ENCODE measurements around the gene PRLHR.

The PRLHR gene

DNA sequence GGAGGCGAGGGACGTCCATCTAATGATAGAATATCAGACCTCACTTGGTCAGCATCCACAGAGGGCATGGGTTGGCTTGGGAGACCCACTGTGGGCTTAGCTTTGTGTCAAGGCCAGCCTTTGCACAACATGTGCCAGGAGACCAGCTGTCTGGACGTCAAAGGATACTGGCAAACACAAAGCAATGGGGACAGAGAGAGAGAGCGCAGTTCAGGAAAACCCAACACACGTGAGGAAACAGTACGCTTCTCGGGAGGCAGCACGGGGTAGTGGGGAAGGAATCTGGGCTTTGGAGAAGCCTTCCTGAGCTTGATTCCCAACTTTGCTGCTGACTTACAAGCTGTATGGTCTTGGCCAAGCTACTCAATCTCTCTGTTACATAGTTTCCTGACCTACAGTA lies 14.7 kb downstream of the PRLHR start:
- TF ChIP-seq ZNF274 (IDR thresholded peaks at IDR 0.05; ENCODE audit: low read depth, low read length): no peak

DNA sequence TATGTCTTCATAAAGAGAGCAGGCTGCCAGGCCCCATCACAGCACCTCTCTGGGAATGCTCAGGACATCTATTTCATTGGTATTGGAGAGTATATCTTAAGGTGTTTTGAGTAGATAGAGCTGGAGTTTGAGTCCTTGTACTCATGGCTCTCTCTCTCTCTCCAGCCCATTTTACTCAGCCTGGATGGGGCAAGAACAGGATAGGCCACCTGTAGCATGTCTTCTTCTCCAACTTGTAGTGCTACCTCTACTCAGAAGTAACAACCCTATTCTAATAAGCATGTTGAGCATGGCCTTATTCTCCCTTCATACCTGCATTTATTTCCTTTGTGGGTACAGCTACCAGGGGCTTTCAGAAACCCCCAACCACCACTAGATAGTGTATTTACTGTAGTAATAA lies 21.9 kb downstream of the PRLHR start:
- no peak for TF ChIP-seq ZNF274 (IDR thresholded peaks at IDR 0.05; ENCODE audit: low read depth, low read length)

More for the DNA sequence above, 14.7 kb downstream of the PRLHR start:
- H3K4me3 ChIP-seq (ENCODE audit: low read length): no peak overlapping the region

DNA sequence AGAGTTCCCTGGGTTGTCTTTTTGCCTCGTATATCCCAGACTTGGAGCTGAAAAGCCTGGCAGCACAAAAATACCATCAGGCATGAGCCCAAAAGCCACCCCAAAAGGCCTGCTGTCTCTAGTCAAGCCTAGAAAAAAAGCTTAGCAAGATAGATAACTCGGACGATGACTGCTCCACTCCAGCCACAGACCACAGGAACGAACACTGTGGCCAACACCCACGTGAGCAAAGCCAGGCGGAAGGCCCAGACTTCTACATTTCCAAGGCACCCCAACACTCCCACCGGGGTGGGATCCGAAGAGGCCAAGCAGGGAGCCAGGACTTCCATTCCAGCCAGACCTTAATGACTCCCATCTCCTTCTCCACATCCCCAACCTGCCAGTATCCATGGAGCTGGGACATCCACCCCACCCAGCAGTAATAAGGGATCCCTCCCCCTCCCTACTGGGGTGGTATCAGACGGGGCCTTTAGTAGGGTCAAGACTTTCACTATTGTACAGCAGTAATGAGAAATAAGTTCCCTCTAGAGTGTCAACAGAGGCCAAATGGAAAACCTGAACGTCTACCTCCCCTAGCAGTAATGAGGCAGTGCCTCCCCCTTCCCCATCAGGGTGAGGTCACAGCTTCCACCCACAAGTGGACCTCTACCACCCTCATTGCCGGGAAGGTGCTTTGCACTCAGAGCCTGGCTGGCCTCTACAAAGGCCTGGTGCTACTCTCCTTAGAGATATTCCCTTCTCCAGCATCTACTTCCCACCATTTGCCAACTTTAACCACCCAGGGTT lies 23.0 kb downstream of the PRLHR start:
- no peak for TF ChIP-seq ZNF274 (IDR thresholded peaks at IDR 0.05; ENCODE audit: low read depth, low read length)
- H3K4me3 ChIP-seq (ENCODE audit: low read length): no peak overlapping the region

More for the DNA sequence above, 21.9 kb downstream of the PRLHR start:
- H3K4me3 ChIP-seq (ENCODE audit: low read length): no peak overlapping the region

DNA sequence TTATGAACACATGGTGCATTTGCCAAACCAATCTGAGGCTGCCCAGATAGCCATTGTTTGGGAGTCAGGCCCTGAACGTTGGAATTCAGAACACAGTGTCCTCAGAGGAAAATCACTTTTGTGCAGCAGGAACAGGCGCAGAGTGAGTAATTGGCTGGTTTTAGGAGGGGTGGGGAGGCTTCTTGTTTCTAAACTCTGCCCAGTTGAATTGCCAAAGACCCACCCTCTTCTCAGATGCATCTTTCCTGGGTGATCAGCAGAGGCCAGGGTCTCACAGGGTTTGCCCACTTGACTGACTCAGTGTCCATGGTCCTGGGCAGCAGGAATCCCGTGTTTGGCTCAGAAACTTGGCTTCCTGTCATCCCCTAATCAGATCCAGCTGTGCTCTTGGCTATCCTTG lies 24.3 kb downstream of the PRLHR start:
- TF ChIP-seq ZNF274 (IDR thresholded peaks at IDR 0.05; ENCODE audit: low read depth, low read length): no peak
- no peak overlapping the region for H3K4me3 ChIP-seq (ENCODE audit: low read length)

DNA sequence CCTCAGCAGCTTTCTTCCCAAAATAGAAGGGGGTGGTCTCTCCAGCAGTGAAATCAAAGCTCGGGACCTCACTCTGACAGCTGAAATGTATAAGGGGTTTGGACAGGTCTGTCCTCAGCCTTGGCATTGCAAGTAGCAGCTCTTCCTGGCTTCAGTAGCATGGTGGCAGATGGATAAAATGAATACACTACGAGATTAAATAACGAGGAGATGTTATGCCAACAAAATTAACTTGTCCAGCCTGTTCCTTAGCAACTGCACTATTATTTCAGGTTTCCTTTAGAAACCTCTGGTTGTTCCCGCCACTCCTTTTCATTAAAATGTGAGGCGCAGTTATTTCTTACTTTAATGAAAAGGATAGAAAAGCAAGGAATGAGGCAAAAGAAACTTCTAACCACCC lies 24.9 kb downstream of the PRLHR start:
- no peak overlapping the region for H3K4me3 ChIP-seq (ENCODE audit: low read length)
- TF ChIP-seq ZNF274 (IDR thresholded peaks at IDR 0.05; ENCODE audit: low read depth, low read length): no peak

GRCh38 chr10:118569882-118570252 lies 25.6 kb downstream of the PRLHR start:
- TF ChIP-seq ZNF274 (IDR thresholded peaks at IDR 0.05; ENCODE audit: low read depth, low read length): no peak
- no peak overlapping the region for H3K4me3 ChIP-seq (ENCODE audit: low read length)

GRCh38 chr10:118569241-118569881 lies 26.1 kb downstream of the PRLHR start:
- no peak for TF ChIP-seq ZNF274 (IDR thresholded peaks at IDR 0.05; ENCODE audit: low read depth, low read length)
- no peak overlapping the region for H3K4me3 ChIP-seq (ENCODE audit: low read length)

DNA sequence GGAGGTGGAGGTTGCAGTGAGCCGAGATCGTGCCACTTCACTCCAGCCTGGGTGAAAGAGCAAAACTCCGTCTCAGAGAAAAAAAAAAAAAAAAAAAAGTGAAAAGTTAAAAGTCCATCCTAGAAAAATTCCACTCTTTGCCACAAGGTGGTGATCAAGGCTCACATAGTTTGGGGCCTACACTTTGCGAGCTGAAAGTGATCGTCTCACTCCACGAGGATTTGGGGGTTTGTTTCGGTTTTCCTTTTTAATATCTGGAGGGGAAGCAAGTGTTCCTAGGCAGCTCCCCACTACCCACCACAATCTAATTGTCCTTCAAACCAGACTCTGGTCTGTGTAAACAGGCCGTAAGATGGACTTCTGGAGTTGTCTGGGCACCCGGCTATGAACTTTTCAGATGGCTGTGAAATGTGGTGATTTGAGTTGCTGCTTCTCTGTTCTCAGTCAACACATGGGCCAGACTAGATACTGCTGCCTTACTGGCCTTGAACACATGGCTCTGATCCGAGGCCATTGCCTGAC lies 27.1 kb downstream of the PRLHR start:
- H3K4me3 ChIP-seq (ENCODE audit: low read length): no peak overlapping the region
- no peak for TF ChIP-seq ZNF274 (IDR thresholded peaks at IDR 0.05; ENCODE audit: low read depth, low read length)

GRCh38 chr10:118567701-118568248 lies 27.7 kb downstream of the PRLHR start:
- H3K4me3 ChIP-seq (ENCODE audit: low read length): no peak overlapping the region
- no peak for TF ChIP-seq ZNF274 (IDR thresholded peaks at IDR 0.05; ENCODE audit: low read depth, low read length)

GRCh38 chr10:118566911-118567310 lies 28.5 kb downstream of the PRLHR start:
- TF ChIP-seq ZNF274 (IDR thresholded peaks at IDR 0.05; ENCODE audit: low read depth, low read length): no peak
- no peak overlapping the region for H3K4me3 ChIP-seq (ENCODE audit: low read length)

DNA sequence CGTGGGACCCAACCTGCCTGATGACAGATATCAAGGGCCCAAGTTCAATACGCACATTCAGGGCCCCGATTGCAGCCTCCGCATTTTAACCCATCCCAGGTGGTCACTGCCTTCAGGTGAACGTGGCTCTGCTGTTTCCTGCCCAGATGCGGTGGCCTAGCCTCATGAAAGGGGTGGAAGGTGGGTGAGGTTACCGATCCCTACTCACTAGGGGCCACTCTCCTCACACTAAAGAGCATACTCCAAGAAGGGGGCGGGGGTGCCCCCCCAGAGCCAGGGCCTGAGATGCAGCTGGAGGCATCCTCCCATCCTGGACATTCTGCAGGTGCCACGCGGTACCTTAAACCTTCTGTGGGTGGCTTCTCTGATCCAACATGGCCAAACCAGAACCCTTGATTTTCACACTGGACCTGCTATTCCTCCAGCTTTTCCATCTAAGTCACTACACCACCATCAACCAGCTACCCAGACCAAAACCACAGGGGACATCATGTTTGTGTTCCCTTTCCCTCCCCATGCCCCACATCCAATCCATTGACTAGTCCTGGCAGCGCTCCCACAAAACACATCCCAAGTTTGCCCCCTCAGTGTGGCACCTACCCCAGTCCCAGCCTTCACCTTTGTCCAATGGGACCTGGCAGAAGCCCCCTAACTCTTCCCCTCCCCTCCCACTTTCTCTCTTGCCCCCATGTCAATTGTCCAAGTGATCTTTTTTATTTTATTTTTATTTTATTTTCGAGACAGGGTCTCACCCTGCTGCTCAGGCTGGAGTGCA lies 30.0 kb downstream of the PRLHR start:
- H3K4me3 ChIP-seq (ENCODE audit: low read length): no peak overlapping the region
- TF ChIP-seq ZNF274 (IDR thresholded peaks at IDR 0.05; ENCODE audit: low read depth, low read length): no peak

DNA sequence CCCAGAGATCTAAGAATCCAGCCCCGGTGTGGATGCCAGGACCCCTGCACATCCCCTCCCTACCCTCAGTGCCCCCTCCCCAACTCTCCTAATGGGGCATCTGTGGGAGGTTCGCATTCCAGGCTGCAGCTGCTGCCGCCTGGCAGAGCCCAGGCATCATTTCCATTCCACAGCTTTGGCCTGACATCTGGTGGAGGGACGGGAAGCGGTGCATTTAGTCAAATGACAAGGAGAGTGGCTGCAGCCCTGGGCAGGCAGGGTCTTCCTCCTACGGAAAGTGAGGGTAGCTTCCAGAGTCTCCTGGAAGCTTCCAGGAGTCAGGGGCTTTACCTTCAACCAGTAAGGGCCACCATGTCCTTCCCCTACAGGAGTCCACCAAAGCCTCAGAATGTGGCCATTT lies 30.8 kb downstream of the PRLHR start:
- no peak for TF ChIP-seq ZNF274 (IDR thresholded peaks at IDR 0.05; ENCODE audit: low read depth, low read length)

DNA sequence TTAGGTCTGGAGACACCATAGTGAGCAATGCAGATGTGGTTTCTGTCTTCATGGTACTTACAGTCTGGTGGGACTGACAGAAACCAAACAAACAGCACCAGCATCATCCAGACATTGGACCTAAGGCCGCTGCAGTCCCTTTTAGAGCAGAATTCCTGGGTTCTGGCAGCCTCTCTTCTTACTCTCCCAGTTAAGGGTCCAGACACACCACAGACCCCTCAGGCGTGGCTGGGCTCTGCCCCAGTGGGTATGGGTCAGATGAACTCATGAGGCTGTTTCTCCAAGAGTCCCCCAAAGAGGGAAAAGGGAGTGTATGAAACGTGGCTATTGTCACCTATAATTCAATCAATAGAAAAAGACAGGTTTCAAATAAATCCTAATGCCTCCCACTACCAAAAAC lies 31.3 kb downstream of the PRLHR start:
- H3K4me3 ChIP-seq (ENCODE audit: low read length): no peak overlapping the region
- TF ChIP-seq ZNF274 (IDR thresholded peaks at IDR 0.05; ENCODE audit: low read depth, low read length): no peak

More for the DNA sequence above, 30.8 kb downstream of the PRLHR start:
- H3K4me3 ChIP-seq (ENCODE audit: low read length): no peak overlapping the region

- TF ChIP-seq ZNF274 (IDR thresholded peaks at IDR 0.05; ENCODE audit: low read depth, low read length): no peak
- no peak overlapping the region for H3K4me3 ChIP-seq (ENCODE audit: low read length)
Measured at GRCh38 chr10:118563373-118563890, 32.0 kb downstream of the PRLHR start.
